Measurements from ENCODE around the gene RCAN2.

Gene RCAN2

GRCh38 chr6:46491628-46492547, 639 bp upstream of the RCAN2 start:
- DNase-seq: peak; percentile 3

GRCh38 chr6:46490425-46491200, 636 bp downstream of the RCAN2 start:
- DNase-seq: no peak

- no peak for DNase-seq
These were observed 5.1 kb downstream of the RCAN2 start for GRCh38 chr6:46486181-46486580.

GRCh38 chr6:46484081-46484820, 7.0 kb downstream of the RCAN2 start:
- DNase-seq: no peak

GRCh38 chr6:46476301-46476700, 14.9 kb downstream of the RCAN2 start:
- DNase-seq: no peak

GRCh38 chr6:46473881-46474280, 17.4 kb downstream of the RCAN2 start:
- DNase-seq: peak; percentile 78

- DNase-seq: no peak
These were observed 19.0 kb downstream of the RCAN2 start for GRCh38 chr6:46472243-46472642.

- DNase-seq: no peak
These were observed 22.2 kb downstream of the RCAN2 start for GRCh38 chr6:46469021-46469420.

- DNase-seq: peak; percentile 24
These were observed 22.7 kb downstream of the RCAN2 start for GRCh38 chr6:46468403-46469010.

- no peak for DNase-seq
These were observed 24.7 kb downstream of the RCAN2 start for GRCh38 chr6:46466570-46466969.

GRCh38 chr6:46465294-46466165, 25.7 kb downstream of the RCAN2 start:
- DNase-seq: no peak

GRCh38 chr6:46456297-46456696, 35.0 kb downstream of the RCAN2 start:
- DNase-seq: no peak

GRCh38 chr6:46454691-46455090, 36.6 kb downstream of the RCAN2 start:
- DNase-seq: no peak

- DNase-seq: peak; percentile 46
These were observed 37.4 kb downstream of the RCAN2 start for GRCh38 chr6:46453741-46454316.

GRCh38 chr6:46453216-46453615, 38.0 kb downstream of the RCAN2 start:
- peak; percentile 85 for DNase-seq

- DNase-seq: no peak
These were observed 38.8 kb downstream of the RCAN2 start for GRCh38 chr6:46452312-46452917.

- no peak for DNase-seq
These were observed 39.9 kb downstream of the RCAN2 start for GRCh38 chr6:46451343-46451742.

GRCh38 chr6:46444772-46445454, 46.3 kb downstream of the RCAN2 start:
- DNase-seq: no peak

- no peak for DNase-seq
These were observed 47.6 kb downstream of the RCAN2 start for GRCh38 chr6:46443623-46444022.

GRCh38 chr6:46440641-46441040, 50.6 kb downstream of the RCAN2 start:
- no peak for DNase-seq
